Memory B cell (primary cell): ENCODE measurements around the gene ZNF66.
"Not testable (repeated sequence)": the region's sequence is repeated elsewhere in the genome, so short reads cannot be mapped to it uniquely, and the experiment has no call there.

ENCODE experiments used
- ATAC-seq: fragments of 150-1000 bp; cut with Tn5 transposase; 2 replicates; pipeline ENCODE4 v1.10.0; 2021; ENCODE audit warnings: low read depth, mild to moderate bottlenecking, moderate library complexity
- DNase-seq, 2 donors: peaks; one replicate each; pipeline ENCODE4 v3.0.0; 2022; ENCODE audit warnings: low spot score in 2 of 2
- H3K27ac Mint-ChIP-seq: one replicate; pipeline ENCODE4 v1.8.0; 2022; ENCODE audit warnings: mild to moderate bottlenecking, moderate library complexity, mixed read lengths
- H3K27me3 Mint-ChIP-seq: one replicate; pipeline ENCODE4 v1.8.0; 2022; ENCODE audit warnings: mixed read lengths
- H3K36me3 Mint-ChIP-seq: one replicate; pipeline ENCODE4 v1.8.0; 2022; ENCODE audit warnings: mild to moderate bottlenecking, mixed read lengths
- H3K4me1 Mint-ChIP-seq: one replicate; pipeline ENCODE4 v1.8.0; 2022; ENCODE audit warnings: mixed read lengths
- H3K4me3 Mint-ChIP-seq: one replicate; pipeline ENCODE4 v1.8.0; 2022; ENCODE audit warnings: mild to moderate bottlenecking, moderate library complexity, mixed read lengths
- H3K9me3 Mint-ChIP-seq: one replicate; pipeline ENCODE4 v1.8.0; 2022; ENCODE audit warnings: mixed read lengths

Gene ZNF66

DNA sequence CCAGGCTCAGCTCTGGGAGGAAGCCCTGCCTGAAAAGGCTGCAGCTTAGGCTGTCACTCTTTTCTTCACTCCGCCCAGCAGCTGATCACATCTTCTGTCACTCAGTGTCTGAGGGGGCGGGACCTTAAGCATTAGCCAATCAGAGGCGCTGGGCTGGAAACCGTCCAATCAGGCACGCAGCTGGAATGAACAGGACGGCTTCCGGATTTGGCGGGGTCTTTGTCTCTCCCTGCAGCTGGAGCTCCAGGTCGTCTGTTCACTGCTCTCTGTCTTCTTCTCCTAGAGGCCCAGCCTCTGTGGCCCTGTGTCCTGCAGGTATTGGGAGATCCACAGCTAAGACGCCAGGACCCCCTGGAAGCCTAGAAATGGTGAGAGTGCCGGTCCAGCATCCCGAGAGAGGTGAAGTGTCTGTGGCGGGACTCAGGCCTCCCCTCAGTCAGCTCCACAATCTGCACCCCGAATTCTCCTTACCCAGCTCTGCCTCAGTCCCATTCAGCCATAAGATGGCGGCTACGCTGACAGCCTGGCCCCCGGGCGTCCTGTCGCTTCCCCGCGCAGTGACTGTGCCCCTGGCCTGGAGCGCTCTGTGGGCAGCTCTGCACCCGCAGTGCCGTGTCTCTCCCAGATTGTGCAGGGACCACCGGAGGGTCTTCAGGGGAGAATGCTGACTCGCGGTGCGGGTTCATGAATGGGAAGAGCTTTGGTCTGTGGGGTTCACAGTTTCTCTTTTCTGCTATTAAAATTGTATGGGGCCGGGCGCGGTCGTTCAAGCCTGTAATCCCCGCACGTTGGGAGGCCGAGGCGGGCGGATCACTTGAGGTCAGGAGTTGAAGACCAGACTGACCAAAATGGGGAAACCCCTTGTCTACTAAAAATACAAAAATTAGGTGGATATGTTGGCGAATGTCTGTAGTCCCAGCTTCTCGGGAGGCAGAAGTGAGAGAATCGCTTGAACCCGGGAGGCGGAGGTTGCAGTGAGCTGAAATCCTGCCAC lies at the start of gene ZNF66:
TSS of gene ZNF66 (plus strand) at position 222 of the 994 bp plus-strand sequence. CDS start at position 366, 144 bp downstream.
- H3K36me3 Mint-ChIP-seq = peaks cover 26% of the 10 kb centered on the region
- DNase-seq (peak; percentile 91 to 94), ATAC-seq (peak; percentile 99)
- peaks cover 4% of the 10 kb centered on the region for H3K9me3 Mint-ChIP-seq
- H3K4me3 Mint-ChIP-seq = peak within 1 kb of the TSS; percentile 99
- H3K27ac Mint-ChIP-seq = peak within 1 kb of the TSS; percentile 93
- peaks cover 6% of the 10 kb centered on the region for H3K4me1 Mint-ChIP-seq
- no peaks in the 10 kb centered on the region for H3K27me3 Mint-ChIP-seq

DNA sequence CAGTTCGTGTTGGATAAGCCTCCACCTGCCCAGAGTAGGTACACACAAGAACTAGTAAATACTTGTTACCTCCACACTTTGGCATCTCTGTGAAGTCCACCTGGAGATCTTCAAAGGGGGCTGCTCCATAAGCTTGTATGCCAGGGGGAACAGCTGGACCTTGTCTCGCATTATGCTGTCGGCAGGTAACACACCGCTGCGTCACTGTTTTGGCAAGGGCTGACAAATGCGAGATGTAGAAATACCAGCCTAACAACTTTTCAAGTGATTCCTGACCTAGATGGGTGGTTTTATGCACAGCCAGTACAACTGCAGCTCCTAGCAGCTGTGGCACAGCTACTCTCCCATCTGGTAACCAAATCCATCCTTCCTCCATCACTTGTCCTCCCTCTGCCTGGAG lies 25.9 kb upstream of the ZNF66 start:
- H3K36me3 Mint-ChIP-seq, H3K27ac Mint-ChIP-seq, H3K9me3 Mint-ChIP-seq, H3K27me3 Mint-ChIP-seq, DNase-seq, H3K4me3 Mint-ChIP-seq, H3K4me1 Mint-ChIP-seq, ATAC-seq: not testable (repeated sequence)

DNA sequence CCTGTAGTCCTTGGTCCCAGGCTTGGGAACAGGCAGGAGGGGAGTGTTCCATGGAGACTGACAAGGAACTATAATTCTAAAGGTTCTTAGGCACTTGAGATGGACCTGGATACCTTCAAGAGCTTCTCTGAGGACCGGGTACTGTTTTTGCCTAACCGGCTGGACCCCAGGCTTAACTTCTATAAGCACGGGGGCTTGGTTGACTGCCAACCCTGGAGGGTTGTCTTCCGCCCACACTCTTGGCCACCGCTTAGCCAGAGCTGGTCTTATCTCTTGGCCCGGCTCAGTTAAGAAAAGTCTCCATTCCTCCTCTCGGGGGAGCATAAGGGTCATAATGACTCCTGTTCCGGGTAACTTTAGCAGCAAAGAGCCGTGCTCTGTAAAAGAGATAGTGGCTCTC lies 23.8 kb upstream of the ZNF66 start:
- H3K36me3 Mint-ChIP-seq, H3K27ac Mint-ChIP-seq, H3K4me3 Mint-ChIP-seq, DNase-seq, H3K4me1 Mint-ChIP-seq, ATAC-seq, H3K27me3 Mint-ChIP-seq, H3K9me3 Mint-ChIP-seq: not testable (repeated sequence)

DNA sequence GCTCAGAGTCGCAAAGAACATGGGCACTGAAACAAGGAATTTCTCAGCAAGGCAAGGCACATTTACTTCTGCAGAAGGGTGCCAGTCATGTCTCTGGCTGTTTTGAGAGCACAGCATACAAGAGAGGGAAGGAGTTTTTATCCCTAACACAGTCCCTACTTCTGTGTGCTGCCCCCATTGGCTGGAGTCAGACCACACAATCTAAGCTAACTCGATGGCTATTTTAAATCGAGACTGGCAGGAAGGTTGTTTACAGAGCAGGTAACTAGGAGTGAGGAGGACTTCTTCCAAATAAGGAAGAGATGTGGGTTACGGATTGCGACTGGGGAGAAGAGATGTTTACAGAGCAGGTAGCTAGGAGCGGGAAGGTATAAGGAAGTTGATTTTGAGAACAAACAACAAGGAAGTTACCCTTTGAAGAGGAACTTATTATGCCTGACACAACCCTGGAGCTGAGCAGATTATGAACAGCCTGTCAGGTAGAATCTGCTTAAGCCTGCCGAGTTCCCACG lies 6.8 kb upstream of the ZNF66 start:
- not testable (repeated sequence) for H3K27ac Mint-ChIP-seq, H3K9me3 Mint-ChIP-seq, H3K4me3 Mint-ChIP-seq, H3K27me3 Mint-ChIP-seq, H3K36me3 Mint-ChIP-seq, H3K4me1 Mint-ChIP-seq, DNase-seq, ATAC-seq

DNA sequence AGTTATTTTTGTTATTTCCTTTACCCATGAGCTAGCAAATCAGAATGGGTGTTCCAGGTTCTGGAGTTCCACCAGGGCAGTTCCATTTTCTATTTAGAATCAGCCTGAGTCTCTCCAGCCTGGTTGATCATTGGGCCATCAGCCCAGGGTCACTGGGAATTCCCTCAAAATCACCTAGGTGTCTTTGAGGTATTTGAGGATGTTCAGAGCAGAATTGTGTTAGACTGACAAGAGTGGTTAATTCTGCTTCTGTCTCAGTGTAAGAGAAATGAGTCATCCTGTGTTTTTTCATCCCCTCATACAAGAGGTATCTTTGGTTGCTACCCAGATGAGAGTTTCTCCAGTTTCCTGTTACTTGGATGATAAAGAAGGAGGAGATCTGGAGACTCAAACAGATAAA lies 11.7 kb downstream of the ZNF66 start:
- no peaks in the 10 kb centered on the region for H3K27me3 Mint-ChIP-seq
- H3K9me3 Mint-ChIP-seq = peaks cover 11% of the 10 kb centered on the region
- DNase-seq (no peak), ATAC-seq (no peak)
- H3K4me1 Mint-ChIP-seq = no peaks in the 10 kb centered on the region
- H3K4me3 Mint-ChIP-seq = no peak overlapping the region
- peaks cover 58% of the 10 kb centered on the region for H3K36me3 Mint-ChIP-seq
- H3K27ac Mint-ChIP-seq = no peak overlapping the region

DNA sequence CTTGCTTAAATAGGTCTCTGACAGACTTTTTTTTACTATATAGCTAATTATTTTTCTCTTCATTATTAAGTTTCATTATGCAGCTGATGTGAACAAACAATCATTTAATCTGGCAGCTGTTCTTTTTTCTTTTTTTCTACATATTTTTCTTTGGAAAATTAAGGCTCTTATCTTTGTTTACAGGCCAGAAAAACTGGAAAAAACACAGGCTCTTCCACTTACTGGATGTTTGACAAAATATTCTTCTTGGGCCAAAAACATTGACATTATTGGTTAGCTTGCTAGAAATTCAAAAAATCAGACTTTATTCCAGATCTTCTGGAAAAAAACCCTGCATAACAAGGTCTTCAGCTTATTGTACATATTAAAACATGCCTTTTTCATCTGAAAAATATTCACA lies 15.7 kb downstream of the ZNF66 start:
- Mint-ChIP-seq H3K9me3 (peaks cover 11% of the 10 kb centered on the region), H3K36me3 (peaks cover 54% of the 10 kb centered on the region), H3K27ac (no peak overlapping the region), H3K27me3 (no peaks in the 10 kb centered on the region), H3K4me3 (no peak overlapping the region), H3K4me1 (no peaks in the 10 kb centered on the region)
- no peak for ATAC-seq
- DNase-seq = no peak

DNA sequence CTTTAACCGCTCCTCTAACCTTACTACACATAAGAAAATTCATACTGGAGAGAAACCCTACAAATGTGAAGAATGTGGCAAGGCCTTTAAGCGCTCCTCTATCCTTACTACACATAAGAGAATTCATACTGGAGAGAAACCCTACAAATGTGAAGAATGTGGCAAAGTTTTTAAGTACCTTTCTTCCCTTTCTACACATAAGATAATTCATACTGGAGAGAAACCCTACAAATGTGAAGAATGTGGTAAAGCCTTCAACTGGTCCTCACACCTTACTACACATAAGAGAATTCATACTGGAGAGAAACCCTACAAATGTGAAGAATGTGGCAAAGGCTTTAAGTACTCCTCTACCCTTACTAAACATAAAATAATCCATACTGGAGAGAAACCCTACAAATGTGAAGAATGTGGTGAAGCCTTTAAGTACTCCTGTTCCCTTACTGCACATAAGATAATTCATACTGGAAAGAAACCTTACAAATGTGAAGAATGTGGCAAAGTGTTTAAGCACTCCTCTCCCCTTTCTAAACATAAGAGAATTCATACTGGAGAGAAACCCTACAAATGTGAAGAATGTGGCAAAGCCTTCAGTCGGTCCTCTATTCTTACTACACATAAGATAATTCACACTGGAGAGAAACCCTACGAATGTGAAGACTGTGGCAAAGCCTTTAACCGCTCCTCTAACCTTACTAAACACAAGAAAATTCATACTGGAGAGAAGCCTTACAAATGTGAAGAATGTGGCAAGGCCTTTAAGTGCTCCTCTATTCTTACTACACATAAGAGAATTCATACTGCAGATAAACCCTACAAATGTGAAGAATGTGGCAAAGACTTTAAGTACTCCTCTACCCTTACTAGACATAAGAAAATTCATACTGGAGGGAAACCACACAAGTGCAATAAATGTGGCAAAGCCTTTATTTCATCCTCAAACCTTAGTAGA lies 30.5 kb downstream of the ZNF66 start:
- H3K36me3 Mint-ChIP-seq = peaks cover 38% of the 10 kb centered on the region

DNA sequence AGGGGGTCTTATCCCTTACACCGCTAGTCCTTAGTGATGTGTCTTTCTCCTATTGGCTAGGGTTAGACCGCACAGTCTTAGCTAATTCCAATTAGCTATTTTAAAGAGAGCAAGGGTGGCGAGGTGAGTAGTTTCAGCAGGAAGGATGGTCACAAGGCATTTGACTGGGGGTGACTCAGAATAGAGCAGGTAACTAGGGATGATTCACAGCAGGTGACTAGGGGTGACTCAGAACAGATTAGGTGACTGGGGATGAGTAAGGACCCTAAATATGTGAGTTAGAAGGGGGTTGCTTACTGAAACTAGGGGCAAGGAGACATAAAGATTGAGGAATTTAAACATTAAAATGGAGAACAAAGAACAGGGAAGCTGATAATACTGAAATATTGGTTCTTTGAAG lies 64.3 kb downstream of the ZNF66 start:
- Mint-ChIP-seq H3K4me1 (no peaks in the 10 kb centered on the region), H3K4me3 (no peak overlapping the region), H3K27ac (no peak overlapping the region), H3K27me3 (no peaks in the 10 kb centered on the region), H3K36me3 (peaks cover 9% of the 10 kb centered on the region), H3K9me3 (peaks cover 28% of the 10 kb centered on the region)
- ATAC-seq = no peak
- no peak for DNase-seq

More for the DNA sequence above, 30.5 kb downstream of the ZNF66 start:
- H3K9me3 Mint-ChIP-seq = peaks cover 26% of the 10 kb centered on the region
- not testable (repeated sequence) for ATAC-seq, H3K27ac Mint-ChIP-seq, H3K27me3 Mint-ChIP-seq, H3K4me3 Mint-ChIP-seq, H3K4me1 Mint-ChIP-seq, DNase-seq
